LNCaP clone FGC (cell line): ENCODE results near the gene CAV2.
"Not testable (repeated sequence)": the region's sequence is repeated elsewhere in the genome, so short reads cannot be mapped to it uniquely, and the experiment has no call there.

Source experiments
- DNase-seq: peaks from one replicate; pipeline ENCODE4 v3.0.0-alpha.2; 2011; ENCODE audit warnings: low read depth
- H3K4me3 ChIP-seq: 2 replicates; pipeline ENCODE4 v1.5.1; 2011; ENCODE audit warnings: mild to moderate bottlenecking, low read depth, low read length, control low read depth
- CTCF ChIP-seq: IDR thresholded peaks from 2 replicates; pipeline ENCODE4 v1.5.1; 2012; ENCODE audit warnings: mild to moderate bottlenecking; ENCODE audit not compliant: control insufficient read depth, insufficient read depth; ENCODE audit errors: extremely low read depth

CAV2 gene

GRCh38 chr7:116483271-116483942 lies 16.1 kb upstream of the CAV2 start:
- TF ChIP-seq CTCF: no peak
- no peak overlapping the region for H3K4me3 ChIP-seq
- DNase-seq: no peak

- not testable (repeated sequence) for DNase-seq, H3K4me3 ChIP-seq
These were observed 15.1 kb upstream of the CAV2 start for GRCh38 chr7:116484389-116484788.

GRCh38 chr7:116487907-116488521 lies 11.5 kb upstream of the CAV2 start:
- DNase-seq: no peak
- H3K4me3 ChIP-seq: no peak overlapping the region
- TF ChIP-seq CTCF: no peak

- TF ChIP-seq CTCF: no peak
- DNase-seq: no peak
These were observed 9.2 kb upstream of the CAV2 start for GRCh38 chr7:116490351-116490750.

GRCh38 chr7:116491887-116492653 lies 7.5 kb upstream of the CAV2 start:
- no peak for TF ChIP-seq CTCF
- no peak for DNase-seq
- H3K4me3 ChIP-seq: no peak overlapping the region

More at GRCh38 chr7:116490351-116490750, 9.2 kb upstream of the CAV2 start:
- no peak overlapping the region for H3K4me3 ChIP-seq

- no peak for DNase-seq
- H3K4me3 ChIP-seq: no peak overlapping the region
- no peak for TF ChIP-seq CTCF
These were observed 6.9 kb upstream of the CAV2 start for GRCh38 chr7:116492654-116493109.

GRCh38 chr7:116493449-116493848 lies 6.1 kb upstream of the CAV2 start:
- H3K4me3 ChIP-seq: no peak overlapping the region
- TF ChIP-seq CTCF: no peak
- no peak for DNase-seq
